DND-41 (cell line): ENCODE data around the gene ANXA3.
A peak's percentile ranks its signal among the peaks of the same experiment; 100 is the strongest.

Experiments
- ATAC-seq: fragments of 200-7000 bp; cut with Tn5 transposase; 3 replicates; pipeline ENCODE4 v1.9.1; 2021; ENCODE audit warnings: low read depth; ENCODE audit not compliant: insufficient read depth
- DNase-seq: peaks from one replicate; pipeline ENCODE4 v3.0.0-alpha.2; 2020
- H2AFZ ChIP-seq: 2 replicates; pipeline ENCODE4 v1.6.0; 2012; ENCODE audit warnings: low read depth, low read length
- H3K27ac ChIP-seq: 2 replicates; pipeline ENCODE4 v1.5.1; 2012; ENCODE audit warnings: low read length, inconsistent platforms
- H3K27me3 ChIP-seq: fragments of 200-600 bp; sonication (generic); 2 replicates; pipeline ENCODE4 v1.6.0; 2012; ENCODE audit warnings: low read length, mild to moderate bottlenecking, inconsistent platforms; ENCODE audit not compliant: insufficient read depth, poor library complexity
- H3K36me3 ChIP-seq: 2 replicates; pipeline ENCODE4 v1.5.1; 2012; ENCODE audit warnings: low read length, inconsistent platforms; ENCODE audit not compliant: insufficient read depth
- H3K4me1 ChIP-seq: 2 replicates; pipeline ENCODE4 v1.5.1; 2012; ENCODE audit warnings: mild to moderate bottlenecking, low read length; ENCODE audit not compliant: insufficient read depth
- H3K4me2 ChIP-seq: 2 replicates; pipeline ENCODE4 v1.6.0; 2012; ENCODE audit warnings: mild to moderate bottlenecking, moderate library complexity, low read length, inconsistent platforms; ENCODE audit not compliant: insufficient read depth
- H3K4me3 ChIP-seq, 2 experiments: fragments of 200-600 bp in 1 of 2; shearing (Covaris generic) in 1 of 2; 2 replicates each; pipeline ENCODE4 v1.5.1; 2012 to 2016; ENCODE audit warnings: inconsistent platforms in 2 of 2, low read length in 2 of 2, mild to moderate bottlenecking in 2 of 2, low read depth in 1 of 2, moderate library complexity in 1 of 2
- H3K79me2 ChIP-seq: 2 replicates; pipeline ENCODE4 v1.6.0; 2012; ENCODE audit warnings: low read length, inconsistent platforms; ENCODE audit not compliant: insufficient read depth
- H3K9ac ChIP-seq: 2 replicates; pipeline ENCODE4 v1.6.0; 2012; ENCODE audit warnings: low read depth, mild to moderate bottlenecking, inconsistent platforms, low read length, moderate library complexity
- H3K9me3 ChIP-seq: 2 replicates; pipeline ENCODE4 v1.5.1; 2012; ENCODE audit warnings: low read length, moderate library complexity, mild to moderate bottlenecking, inconsistent platforms; ENCODE audit not compliant: insufficient read depth, severe bottlenecking
- H4K20me1 ChIP-seq: 2 replicates; pipeline ENCODE4 v1.6.0; 2012; ENCODE audit warnings: low read length; ENCODE audit not compliant: insufficient read depth
- EZH2 ChIP-seq: IDR thresholded peaks from 3 replicates; pipeline ENCODE4 v1.6.1; 2012; ENCODE audit warnings: borderline replicate concordance, low read depth, mild to moderate bottlenecking, moderate library complexity, low read length, inconsistent platforms; ENCODE audit not compliant: severe bottlenecking
- TF ChIP-seq, protein P1 (sequence below): IDR thresholded peaks from 2 replicates; pipeline ENCODE4 v1.5.1; 2012; ENCODE audit warnings: borderline replicate concordance, low read length, moderate library complexity, mild to moderate bottlenecking; ENCODE audit not compliant: poor library complexity, severe bottlenecking; ENCODE audit errors: extremely low read depth

Gene ANXA3

GRCh38 chr4:78622253-78622979 lies 70.8 kb downstream of the ANXA3 start:
- ATAC-seq (no peak), DNase-seq (no peak)
- Histone ChIP-seq H3K27ac (no peak overlapping the region), H3K4me3 (no peak overlapping the region), H3K27me3 (no peaks in the 10 kb centered on the region), H3K9me3 (no peaks in the 10 kb centered on the region), H3K79me2 (no peaks in the 10 kb centered on the region), H3K4me1 (peaks cover 8% of the 10 kb centered on the region), H3K9ac (no peak overlapping the region), H3K4me2 (no peak overlapping the region), H2AFZ (no peak overlapping the region), H4K20me1 (no peaks in the 10 kb centered on the region), H3K36me3 (no peaks in the 10 kb centered on the region)
- no peak for TF ChIP-seq EZH2
- TF ChIP-seq, protein P1, sequence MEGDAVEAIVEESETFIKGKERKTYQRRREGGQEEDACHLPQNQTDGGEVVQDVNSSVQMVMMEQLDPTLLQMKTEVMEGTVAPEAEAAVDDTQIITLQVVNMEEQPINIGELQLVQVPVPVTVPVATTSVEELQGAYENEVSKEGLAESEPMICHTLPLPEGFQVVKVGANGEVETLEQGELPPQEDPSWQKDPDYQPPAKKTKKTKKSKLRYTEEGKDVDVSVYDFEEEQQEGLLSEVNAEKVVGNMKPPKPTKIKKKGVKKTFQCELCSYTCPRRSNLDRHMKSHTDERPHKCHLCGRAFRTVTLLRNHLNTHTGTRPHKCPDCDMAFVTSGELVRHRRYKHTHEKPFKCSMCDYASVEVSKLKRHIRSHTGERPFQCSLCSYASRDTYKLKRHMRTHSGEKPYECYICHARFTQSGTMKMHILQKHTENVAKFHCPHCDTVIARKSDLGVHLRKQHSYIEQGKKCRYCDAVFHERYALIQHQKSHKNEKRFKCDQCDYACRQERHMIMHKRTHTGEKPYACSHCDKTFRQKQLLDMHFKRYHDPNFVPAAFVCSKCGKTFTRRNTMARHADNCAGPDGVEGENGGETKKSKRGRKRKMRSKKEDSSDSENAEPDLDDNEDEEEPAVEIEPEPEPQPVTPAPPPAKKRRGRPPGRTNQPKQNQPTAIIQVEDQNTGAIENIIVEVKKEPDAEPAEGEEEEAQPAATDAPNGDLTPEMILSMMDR, result no peak

GRCh38 chr4:78624048-78624447 lies 72.5 kb downstream of the ANXA3 start:
- H3K9me3 ChIP-seq, result no peaks in the 10 kb centered on the region
- H3K4me1 ChIP-seq, result peaks cover 3% of the 10 kb centered on the region
- no peaks in the 10 kb centered on the region for H4K20me1 ChIP-seq
- H3K27ac ChIP-seq, result no peak overlapping the region
- peak overlapping the region; percentile 29; the same call in 1 of the 2 replicates for H2AFZ ChIP-seq
- no peak for ATAC-seq
- no peaks in the 10 kb centered on the region for H3K27me3 ChIP-seq
- no peak for DNase-seq
- no peak overlapping the region for H3K9ac ChIP-seq
- no peak overlapping the region for H3K4me3 ChIP-seq
- no peak for TF ChIP-seq EZH2
- TF ChIP-seq, protein P1, result no peak
- no peak overlapping the region for H3K4me2 ChIP-seq
- no peaks in the 10 kb centered on the region for H3K36me3 ChIP-seq
- no peaks in the 10 kb centered on the region for H3K79me2 ChIP-seq

GRCh38 chr4:78625073-78625472 lies 73.5 kb downstream of the ANXA3 start:
- no peak for DNase-seq
- no peak overlapping the region for H3K4me3 ChIP-seq
- ATAC-seq, result no peak
- no peak overlapping the region for H3K27ac ChIP-seq
- H2AFZ ChIP-seq, result no peak overlapping the region
- H3K4me2 ChIP-seq, result no peak overlapping the region
- H3K9me3 ChIP-seq, result no peaks in the 10 kb centered on the region
- no peaks in the 10 kb centered on the region for H3K27me3 ChIP-seq
- H3K36me3 ChIP-seq, result no peaks in the 10 kb centered on the region
- no peak for TF ChIP-seq EZH2
- TF ChIP-seq, protein P1, result no peak
- H3K9ac ChIP-seq, result no peak overlapping the region
- peaks cover 12% of the 10 kb centered on the region for H3K4me1 ChIP-seq
- H4K20me1 ChIP-seq, result no peaks in the 10 kb centered on the region
- no peaks in the 10 kb centered on the region for H3K79me2 ChIP-seq
